Measurements from ENCODE around the gene CTTN.

DNA sequence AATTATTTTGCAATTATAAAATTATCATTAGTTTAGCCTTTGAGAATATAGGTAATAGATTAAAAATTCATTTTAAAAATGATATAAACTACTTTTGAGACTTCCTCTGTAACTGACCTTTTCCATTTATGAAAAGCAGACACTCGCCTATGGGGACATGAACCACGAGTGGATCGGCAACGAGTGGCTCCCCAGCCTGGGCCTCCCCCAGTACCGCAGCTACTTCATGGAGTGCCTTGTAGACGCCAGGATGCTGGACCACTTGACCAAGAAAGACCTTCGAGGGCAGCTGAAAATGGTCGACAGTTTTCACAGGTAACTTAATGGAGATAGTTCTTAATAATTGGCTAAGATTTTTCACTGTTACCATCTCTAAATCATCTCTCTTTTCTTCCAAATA, 26.3 kb upstream of the CTTN start:
- TF ChIP-seq GABPA (IDR thresholded peaks at IDR 0.05; ENCODE audit: low read depth): no peak
- TF ChIP-seq, protein P1, sequence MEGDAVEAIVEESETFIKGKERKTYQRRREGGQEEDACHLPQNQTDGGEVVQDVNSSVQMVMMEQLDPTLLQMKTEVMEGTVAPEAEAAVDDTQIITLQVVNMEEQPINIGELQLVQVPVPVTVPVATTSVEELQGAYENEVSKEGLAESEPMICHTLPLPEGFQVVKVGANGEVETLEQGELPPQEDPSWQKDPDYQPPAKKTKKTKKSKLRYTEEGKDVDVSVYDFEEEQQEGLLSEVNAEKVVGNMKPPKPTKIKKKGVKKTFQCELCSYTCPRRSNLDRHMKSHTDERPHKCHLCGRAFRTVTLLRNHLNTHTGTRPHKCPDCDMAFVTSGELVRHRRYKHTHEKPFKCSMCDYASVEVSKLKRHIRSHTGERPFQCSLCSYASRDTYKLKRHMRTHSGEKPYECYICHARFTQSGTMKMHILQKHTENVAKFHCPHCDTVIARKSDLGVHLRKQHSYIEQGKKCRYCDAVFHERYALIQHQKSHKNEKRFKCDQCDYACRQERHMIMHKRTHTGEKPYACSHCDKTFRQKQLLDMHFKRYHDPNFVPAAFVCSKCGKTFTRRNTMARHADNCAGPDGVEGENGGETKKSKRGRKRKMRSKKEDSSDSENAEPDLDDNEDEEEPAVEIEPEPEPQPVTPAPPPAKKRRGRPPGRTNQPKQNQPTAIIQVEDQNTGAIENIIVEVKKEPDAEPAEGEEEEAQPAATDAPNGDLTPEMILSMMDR (IDR thresholded peaks at IDR 0.05; ENCODE audit: insufficient read depth, low read length): no peak

Measured in HL-60 (cell line).